Hematopoietic multipotent progenitor cell treated with erythropoietin and hydrocortisone succinate and interleukin-3 and kit ligand, for 4 days (in vitro differentiated cells): Measurements from ENCODE around the gene ITIH5.
"Not testable (repeated sequence)": the region's sequence is repeated elsewhere in the genome, so short reads cannot be mapped to it uniquely, and the experiment has no call there.

Experiments used
- DNase-seq: peaks from one replicate; pipeline ENCODE4 v3.0.0-alpha.2; 2015

Gene ITIH5

DNA sequence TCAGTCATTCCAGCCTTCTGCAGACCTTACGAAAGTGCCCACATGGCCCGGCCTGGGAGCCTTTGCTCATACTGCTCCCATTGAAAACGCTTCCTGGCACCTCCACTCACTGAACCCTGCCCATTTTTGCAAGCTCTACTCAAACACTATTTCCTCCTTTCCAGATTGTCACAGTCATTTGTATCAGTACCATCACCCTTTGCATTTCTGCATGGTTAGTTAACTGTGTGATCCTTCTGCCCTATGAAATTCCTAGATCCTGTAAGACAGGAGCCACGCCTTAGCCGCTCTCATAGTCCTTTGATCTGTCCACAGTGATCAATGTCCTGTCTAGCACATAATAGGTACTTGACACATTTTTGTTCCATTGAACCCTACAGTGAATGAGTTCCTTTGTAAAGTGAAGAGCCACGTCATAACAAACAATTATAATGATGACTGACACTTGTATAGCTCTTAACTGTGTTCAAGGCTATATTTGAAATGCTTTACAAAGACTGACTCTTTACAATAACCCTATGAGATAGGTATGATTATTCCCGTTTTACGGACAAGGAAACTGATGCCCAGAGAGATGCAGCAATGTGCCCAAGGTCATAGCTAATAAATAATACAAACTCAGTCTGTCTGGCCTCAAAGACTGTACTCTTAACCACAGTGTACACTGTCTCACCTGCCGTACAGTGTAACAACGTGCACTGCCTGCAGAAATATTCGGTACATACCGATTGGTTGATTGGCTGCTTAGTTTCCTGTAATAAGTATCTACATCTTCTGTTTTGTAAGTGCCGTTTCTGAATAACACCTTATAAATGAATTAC is 19.8 kb upstream of the ITIH5 start:
- no peak for DNase-seq

DNA sequence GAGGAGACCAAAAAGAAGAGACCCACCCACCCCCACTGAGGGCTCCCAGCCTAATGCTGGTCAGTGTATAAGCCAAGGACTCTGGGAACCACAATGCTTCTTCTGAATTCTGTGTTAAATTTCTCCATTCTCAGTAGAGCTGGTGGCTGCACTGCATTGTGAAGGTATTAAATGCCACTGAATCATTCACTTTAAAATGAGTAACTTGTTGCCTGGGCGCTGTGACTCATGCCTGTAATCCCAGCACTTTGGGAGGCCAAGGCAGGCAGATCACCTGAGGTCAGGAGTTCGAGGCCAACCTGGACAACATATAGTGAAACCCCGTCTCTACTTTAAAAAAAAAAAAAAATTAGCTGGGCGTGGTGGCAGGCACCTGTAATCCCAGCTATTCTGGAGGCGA is 13.3 kb upstream of the ITIH5 start:
- DNase-seq: not testable (repeated sequence)

DNA sequence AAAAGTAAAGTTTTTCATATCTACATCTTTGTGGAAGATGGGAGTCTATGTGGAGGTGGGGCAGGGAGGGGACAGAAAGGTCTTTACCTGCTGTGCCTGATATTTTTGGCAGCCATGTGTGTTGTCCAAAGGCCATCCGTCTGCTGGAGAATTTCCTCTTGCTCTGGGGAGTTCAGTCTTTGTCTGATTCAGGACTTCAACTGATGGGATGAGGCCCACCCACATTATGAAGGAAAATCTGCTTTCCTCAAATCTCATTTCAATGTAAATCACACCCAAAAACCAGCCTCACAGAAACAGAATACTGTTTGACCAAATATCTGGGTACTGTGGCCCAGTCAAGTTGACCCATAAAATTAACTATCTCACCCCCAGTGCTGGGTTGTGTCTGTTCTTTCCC is 12.5 kb upstream of the ITIH5 start:
- DNase-seq: no peak

DNA sequence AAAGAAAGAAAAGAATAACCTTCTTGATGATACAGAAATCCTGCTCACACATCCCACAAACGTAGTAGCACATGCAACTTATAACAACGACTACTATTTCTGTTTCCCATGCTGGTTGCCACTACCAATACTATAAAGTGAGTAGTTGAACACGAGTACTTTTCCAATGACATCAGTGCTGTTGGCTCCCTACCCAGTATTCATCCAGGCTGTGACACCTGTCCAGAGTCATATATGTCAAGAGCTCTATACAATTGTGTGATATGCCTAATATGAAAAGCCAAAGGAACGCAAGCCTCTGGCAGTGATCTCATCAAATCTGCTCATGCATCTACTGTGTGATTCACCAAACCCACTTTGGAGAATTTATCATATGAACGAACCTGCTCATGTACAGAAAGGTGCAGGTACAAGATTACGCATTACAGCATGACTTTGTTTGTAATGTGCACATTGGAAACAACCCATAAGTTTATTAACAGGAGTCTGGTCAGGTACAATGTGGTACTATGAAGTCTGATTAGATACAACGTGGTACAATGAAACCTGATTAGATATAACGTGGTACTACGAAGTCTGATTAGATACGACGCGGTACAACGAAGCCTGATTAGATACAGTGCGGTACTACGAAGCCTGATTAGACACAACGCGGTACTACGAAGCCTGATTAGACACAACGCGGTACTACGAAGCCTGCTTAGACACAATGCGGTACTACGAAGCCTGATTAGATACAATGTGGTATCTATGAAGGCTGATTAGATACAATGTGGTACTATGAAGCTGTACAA is 5.8 kb upstream of the ITIH5 start:
- no peak for DNase-seq

DNA sequence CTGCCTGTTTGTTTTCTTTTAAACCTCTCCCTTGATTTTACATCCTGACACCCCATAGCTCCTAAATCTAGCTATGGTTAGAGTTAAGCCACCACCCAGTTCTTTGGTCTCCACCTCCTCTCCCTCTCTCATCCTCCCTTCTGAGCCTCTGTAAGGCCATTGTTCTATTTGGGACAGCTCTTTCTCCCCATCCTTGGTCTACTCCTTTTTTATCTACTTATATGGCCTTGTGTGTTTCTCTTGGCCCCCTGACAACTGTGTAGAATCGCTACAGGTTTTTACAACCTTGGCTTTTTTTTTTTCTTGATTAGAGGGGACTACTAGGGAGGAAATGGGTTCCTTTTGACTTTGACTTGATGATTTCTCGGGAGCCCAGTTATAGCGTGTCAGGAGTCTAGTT is 3.4 kb upstream of the ITIH5 start:
- no peak for DNase-seq

DNA sequence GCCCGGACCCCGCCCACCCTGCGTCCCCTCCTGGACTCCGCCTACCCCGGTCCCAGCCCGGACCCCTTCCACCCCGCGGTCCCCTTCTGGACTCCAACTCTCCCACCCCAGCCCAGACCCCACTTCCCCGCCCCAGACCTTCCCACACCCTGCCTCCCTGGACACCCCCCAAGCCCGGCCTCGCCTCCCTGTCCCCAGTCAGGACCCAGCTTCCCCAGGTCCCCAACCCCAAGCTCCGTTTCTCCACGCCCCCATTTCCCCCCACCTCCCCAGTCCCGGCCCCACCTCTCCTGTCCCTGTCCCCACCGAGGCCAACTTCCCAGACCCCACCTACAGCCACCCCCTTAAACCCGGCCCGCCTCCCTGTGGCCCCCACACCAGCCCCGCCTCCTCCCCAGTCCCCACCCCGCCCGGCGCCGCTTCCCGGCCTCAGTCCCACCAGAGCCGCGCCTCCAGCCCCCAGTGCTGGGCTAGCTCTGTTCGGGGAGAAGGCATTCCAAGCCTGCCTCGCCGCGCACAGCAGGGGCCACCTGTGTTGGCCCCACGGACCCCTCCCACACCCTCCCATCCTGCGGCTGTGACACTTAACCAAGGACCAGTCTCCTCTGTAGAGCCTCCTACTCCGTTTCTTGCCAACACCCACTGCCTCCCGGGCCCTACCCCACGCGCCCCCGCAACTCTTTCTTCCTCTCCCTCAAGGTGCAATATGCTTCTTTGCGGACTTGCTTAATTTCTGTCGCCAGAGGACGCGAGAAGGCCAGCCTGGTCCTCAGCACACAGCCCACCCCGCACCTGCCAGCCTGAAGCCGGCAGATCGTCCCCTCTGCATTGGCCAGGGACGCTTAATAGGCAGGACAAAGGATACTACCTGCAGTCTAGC is 736 bp upstream of the ITIH5 start:
- DNase-seq: no peak

DNA sequence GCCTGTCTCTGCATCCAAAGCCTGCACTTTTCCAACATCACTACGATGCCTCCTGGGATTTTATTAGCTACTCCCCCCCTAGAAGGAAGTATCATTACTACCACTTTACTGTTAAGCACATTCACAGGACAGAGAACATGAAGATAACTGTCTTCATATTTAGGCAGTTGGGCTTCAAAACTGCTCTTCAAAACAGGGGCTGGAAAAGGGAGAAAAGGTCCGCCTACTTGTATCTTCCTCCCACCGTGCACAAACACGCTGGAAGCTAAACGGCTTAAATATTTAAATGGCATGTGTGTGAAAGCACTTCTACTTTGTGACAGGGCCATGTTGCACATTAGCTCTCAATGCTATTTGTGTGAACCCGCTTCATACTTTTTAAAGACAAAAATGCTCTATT is 999 bp downstream of the ITIH5 start:
- no peak for DNase-seq

DNA sequence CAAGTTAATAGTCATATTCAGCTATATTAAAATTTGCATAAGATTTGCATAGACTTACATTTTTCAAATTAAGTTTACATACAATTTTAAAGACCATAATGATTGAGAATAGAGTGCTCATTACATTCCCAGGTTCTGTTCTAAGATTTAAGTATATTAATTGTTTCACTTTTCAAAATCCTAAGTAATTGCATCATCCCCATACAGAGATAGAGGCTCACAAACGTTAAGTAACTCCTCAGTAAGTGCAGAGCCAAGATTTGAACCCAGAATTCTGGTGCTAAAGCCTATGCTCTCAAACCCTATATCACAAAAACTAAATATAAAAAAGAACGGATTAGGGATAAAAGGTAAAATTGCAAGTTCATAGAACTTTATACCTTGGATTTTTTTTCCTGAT is 2.1 kb downstream of the ITIH5 start:
- no peak for DNase-seq

DNA sequence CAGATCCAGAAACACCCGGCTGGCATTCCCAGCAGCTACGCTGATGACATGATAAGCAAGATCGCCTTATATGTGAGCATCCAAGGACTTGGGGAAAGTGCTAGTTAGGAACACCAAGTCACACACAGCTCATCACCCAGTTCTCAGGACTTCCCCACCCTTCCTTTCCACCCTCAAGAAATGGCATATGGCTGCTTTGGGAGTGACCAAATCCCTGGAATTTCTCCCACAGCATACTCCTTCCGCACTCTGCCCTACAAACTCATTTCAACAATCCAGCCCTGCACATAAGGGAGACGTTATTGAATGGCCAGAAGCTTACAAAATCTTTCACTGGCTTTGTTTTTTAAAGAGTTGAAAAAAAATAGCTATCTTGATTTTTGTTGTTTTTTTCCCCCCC is 4.2 kb downstream of the ITIH5 start:
- DNase-seq: no peak

DNA sequence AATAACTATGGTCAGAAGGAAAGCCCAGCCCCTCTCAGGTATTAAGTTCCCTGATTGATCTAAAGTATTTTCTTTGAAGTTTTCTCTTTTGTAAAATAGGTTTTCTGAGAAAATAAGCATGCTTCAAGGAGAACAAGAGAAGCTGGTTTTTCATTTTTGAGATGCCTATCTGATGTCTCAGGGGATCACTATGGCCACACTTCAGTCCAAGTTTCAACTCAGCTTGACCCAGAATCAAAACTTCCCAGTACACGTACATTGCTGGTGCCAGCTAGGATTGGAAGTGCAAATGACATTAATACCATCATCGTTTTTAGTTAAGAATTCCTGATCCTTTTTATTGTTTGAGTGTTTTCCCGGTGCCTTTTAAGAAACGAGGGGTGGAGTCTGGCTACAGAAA is 7.2 kb downstream of the ITIH5 start:
- no peak for DNase-seq

DNA sequence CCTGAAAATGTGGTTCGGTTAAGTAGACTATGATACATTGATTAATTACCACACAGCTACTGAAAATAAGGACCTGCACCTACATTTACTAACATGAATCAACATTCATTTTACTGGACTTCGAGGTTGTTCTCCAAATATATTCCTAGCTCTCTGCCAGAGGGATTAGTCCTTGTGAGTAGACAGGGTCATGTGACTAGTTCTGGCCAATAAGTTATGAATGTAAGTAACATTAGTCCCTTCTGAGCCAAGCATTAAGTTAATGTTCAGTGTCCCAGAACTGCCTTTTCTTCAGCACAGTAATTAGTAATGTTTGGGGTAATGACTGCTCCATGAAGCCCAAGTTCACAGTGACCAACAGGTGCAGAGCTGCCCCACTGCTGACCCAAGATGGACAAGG is 9.2 kb downstream of the ITIH5 start:
- no peak for DNase-seq

DNA sequence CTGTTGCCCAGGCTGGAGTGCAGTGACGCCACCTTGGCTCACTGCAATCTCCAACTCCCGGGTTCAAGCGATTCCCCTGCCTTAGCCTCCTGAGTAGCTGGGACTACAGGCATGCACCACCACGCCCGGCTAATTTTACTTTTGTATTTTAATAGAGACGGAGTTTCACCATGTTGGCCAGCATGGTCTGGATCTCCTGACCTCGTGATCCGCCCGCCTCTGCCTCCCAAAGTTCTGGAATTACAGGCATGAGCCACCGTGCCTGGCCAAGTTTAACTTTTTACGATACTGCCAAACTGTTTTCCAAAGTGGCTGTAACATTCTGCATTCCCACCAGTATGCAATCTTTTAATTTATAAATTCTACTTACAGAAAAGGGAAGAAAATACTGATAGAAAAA is 9.7 kb downstream of the ITIH5 start:
- not testable (repeated sequence) for DNase-seq

DNA sequence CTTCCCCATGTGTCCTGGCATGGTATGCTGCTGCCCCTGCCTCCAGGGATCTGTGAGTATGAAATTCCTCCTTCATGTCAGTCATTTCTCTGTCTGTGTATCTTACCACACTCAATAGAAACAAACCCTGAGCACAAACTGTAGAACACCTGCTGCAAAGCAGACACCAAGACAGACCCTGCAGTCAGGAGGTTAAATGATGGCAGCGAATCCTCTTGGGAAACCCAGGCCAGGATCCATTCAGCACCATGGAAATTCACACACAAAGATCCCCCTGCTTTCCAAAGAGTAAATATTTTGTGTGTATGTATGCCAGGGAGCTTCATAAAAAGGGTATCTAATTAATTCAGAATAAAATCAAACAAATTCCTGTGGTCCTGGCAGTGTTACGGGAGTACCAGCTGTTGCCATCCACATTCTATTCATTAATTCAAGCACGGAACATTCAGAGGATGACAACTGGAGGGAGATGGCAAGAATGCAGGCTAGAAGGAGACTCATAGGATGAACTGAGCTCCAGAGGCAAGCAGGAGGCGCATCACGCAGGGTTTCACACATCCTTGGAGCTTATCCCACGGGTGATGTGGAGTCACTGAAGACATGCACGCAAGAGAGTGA is 14.8 kb downstream of the ITIH5 start:
- no peak for DNase-seq

DNA sequence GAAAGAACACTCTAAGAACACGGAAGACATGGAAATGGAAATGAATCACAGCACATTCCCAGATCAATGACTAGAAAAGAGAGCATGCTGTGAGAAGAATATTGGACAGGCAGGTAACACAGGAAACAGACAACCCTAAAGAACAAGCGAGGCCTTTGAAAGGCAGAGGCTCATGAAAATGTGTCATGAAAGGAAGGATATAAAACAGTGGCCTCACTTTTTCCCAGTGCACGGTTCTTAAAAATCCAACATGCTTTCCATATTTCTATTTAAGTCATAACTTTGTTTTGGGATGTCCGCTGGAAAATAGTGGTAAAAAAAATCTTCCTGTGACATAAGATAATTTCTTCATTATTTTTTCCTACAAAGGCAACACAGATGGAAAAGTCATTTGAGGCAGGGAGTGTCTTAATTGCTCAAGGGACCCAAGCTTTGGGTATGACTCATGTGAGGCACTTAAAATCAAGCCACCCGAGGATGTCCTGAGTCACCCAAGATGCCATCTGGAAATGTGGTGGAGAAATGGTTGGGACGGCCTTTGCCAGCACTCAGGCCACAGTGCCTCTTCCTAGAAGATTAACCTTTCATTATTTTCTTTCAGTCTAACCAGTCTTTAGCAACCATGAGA is 17.0 kb downstream of the ITIH5 start:
- DNase-seq: no peak

DNA sequence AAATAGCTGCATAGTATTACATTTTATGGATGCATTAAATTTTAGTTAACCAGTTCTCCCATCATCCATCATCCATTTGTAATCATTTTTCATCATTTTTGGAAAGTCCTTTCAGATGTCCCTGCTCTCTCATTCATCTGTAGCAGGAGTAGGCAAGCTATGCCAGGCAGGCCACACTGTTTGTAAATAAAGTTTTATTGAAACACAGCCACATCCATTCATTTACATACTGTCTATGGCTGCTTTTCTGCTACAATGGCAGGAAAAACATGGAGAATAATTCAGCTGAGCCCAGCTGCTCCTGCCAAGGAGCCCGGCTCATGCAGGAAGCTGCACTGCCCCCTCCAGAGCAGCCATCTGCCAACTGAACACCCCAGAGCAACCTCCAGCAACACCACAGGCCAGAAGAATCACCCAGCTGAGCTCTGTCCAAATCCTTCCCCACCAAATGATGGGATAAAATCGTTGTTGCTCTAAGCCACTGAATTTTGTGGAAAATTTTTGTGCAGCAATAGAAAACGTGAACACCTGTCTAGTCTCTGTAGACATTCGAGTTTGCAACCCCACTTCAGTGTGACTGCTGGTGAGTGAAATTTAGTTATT is 19.6 kb downstream of the ITIH5 start:
- DNase-seq: no peak

DNA sequence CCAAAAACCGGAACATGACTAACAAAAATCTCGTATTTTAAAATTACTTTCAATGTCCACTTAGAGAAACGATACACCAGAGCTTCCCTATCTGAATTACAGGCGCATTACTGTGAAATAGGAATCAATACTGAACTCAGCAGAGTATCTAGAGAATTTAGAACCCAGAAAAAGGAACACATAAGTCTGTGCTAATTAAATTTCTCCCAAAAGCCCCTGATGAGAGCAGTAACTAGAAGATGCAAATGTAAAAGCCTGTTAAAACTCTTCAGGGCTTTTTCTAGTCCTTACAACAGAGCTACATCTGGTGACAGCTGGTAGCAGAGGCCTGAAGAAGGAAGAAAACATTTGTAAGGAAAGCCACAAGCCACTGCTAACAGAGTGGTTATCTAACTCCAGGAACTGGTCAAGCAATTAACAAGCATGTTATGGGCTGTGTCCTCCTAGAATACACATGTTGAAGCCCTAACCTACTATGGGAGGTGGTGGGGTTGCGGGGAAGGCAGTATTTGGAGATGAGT is 24.2 kb downstream of the ITIH5 start:
- no peak for DNase-seq

DNA sequence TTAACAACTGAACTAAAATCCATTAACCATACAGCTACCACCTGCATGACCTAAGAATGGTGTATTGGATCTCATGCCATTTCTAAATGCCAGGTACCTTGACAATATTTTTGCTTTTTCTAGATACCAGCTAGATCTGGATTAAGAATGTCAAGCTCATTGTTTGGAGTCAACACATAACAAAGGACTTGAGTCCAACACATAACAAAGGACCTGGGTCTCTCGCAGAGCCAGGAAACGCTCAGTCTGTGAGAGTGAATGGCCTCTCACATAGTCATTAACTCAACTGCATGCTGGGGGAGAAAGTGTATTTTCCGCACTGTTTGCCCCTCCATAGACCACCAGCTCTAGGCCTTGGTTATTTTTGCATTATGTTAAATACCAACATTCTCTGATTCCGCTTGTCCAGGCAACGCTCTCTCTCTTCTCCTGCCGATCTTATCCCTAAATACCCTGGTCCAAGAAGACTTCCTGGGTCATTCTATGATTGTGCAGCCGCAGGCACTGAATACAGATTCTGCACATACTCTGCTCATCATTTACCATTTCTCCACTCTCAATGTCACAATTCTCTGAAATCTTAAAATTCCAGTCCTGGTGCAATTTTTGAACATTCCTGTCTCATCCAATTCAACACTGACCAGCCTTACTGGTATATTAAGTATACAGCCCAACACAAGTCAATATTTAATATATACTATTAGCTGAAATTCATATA is 31.2 kb downstream of the ITIH5 start:
- no peak for DNase-seq

DNA sequence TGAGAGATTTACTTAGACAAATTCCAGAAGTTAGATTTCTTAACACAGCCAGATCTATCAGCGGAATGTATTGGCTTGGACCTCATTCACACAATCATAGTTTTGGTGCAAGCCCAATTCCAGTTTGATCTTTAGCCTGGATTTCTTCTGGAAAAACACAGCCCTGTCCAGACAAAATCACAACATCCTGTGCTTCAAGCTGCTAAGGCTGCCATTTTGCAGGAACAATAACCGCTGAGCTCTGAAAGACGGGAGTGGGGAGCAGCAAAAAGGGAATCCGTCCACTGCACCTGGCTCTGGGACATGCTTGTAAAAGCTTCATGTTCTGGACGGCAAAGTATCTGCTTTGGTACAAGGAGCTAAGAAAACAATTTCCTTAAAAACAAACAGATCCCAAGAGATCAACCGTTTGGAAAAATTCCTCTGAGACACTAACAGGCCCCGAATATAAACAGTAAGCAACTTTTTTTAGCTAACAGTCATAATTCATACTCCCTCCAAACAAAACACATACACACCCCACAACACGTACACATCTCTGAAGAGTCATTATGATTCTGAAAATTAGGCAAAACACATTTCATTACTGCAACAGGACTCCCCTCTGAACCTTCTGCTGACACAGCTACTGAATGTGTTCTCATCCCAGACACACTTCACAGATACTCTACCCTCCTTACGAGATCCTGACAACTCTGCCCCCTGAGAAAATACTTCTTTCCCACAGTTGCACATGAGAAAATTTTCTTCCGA is 32.4 kb downstream of the ITIH5 start:
- no peak for DNase-seq

DNA sequence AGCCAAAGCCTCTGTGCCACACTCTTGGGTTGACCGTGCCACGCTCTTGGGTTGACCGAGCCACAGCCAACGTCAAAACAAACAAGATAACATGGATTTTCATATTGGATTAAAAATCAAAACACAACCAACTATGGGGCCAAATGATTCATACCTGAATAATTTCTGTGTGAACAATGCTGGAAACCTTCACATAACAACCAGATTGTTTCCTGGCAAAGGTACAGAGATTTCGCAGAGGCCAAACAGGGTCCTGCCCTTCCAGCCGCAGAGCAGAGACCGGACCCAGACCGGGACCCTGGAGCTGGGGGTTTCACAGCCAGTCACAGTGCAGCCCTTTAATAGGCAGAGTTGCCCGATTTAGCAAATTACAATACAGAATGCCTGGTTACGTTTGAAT is 40.5 kb downstream of the ITIH5 start:
- no peak for DNase-seq

DNA sequence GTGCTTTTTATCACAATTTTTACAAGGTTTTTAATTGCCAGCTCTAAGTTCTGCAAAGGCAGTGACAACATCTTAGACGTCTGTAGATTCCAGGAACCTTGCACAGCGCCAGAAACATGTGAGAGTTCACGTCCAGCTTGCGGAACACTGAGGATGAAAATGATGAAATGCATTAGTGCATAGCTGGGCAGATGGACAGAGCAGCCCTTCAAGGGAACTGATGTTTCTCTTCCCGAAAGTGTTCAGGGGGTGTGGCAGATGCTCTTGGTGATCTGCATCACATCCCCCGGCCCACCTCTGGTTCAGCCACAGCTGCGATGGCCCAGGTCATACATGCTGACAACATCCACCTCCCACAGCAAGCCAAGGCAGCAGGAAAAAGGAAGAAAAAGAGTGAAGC is 40.9 kb downstream of the ITIH5 start:
- no peak for DNase-seq
